ENCODE data around the gene LCE1C. TPM values are rescaled to one million over a fixed set of nuclear protein-coding genes. Genes with fewer than 3 reads are reported as not detected.

The LCE1C gene, protein sequence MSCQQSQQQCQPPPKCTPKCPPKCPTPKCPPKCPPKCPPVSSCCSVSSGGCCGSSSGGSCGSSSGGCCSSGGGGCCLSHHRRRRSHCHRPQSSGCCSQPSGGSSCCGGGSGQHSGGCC
- 9.3 TPM for total RNA-seq

DNA sequence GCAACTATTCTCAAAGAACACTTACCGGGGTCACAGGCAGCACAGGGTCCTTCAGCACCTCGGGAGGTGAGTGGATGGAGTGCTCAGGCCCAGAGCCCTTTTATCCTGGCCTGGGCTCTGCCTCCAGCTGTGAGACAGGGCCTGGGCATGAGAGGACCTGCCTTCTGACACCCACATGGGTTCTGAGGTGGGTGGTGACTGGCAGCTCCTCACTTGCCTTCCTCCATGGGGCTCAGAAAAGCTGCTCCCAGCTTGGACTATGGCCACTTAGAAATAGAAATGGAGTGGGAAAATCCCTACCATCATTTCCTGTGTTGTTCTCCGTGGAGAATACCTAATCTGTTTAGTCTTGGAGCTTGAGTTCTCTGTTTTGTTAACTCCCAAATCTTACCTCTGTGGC is at the start of gene LCE1C:
LCE1C (minus strand) TSS at position 76 of the 400 bp plus-strand sequence. CDS start 1,173 bp downstream, outside the sequence.
- no peak for DNase-seq

DNA sequence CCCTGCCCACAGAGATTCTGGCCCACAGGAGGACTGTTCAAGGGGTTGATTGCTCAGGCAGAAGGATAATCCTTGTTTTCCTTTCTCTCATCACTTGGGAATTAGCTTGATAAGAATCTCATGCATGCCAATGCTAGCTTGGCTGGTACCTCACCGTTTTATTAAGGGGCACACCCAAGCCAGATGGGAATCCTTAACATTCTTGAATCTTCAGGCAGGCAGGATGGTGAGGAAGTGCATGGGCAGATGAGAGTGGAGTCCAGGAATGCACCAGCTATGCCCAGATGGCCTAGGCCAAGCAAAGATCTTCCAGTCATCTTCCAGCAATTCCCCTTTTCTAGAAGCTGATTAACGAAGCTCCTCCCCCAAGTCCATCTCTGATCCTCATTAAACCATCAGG is 49.2 kb upstream of the LCE1C start:
- no peak for DNase-seq

DNA sequence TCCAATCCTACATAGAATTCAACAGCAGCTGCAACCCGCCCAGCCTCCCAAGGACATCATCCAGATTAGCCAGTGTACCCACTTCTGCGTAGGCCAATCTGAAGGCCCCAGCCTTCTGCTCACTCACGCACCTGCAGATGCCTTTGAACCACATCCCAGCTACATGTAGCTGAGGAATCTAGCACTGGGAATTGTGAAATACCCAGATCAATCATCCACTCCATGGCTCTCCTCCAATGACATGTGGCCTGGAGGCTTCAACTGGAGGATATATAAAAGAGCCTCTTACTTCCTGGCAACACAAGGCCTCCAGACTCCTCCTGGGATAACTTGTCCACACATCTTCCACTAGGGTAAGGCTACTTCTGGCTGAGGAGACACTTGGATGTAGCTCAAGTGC is 36.1 kb upstream of the LCE1C start, which contains the start of gene LCE6A:
LCE6A (plus strand) TSS at position 301 of the 400 bp plus-strand sequence. CDS start 665 bp downstream, outside the sequence.
- DNase-seq, result no peak

DNA sequence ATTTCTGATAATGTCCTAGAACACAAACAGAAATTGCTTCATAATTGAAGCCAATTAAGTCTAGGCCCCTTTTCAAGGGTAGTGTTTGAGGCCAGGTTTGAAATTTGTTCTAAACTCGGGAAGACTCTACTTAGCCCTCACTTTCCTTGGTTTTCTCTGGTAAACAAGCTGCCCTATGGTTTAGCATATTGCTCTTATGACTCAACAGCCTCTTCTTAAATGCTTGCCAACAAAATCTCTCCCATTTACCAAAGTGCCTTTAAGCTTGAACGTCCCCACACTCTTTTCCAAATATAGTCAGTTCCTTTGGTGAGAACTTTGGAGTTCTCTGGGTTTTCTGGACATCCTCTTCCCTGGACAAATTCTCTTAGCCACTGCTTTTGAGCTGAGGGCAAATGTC is 30.4 kb upstream of the LCE1C start:
- DNase-seq, result no peak

DNA sequence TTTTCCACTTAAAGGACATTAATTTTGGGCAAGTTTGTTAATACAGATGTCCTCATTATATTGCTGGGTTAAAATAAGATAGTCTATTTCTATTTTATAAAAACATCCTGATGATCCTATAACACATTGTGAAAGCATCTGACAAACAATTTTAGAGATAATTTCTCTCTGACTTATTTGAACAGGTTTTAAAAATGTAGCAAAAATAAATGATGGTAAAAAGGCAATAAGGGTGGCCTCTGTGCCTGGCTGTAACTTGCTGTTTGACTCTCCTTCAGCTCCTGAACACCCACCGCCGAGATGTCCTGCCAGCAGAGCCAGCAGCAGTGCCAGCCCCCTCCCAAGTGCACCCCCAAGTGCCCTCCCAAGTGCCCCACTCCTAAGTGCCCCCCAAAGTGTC is 20.7 kb upstream of the LCE1C start, which contains the start of gene LCE1A:
LCE1A (plus strand) TSS at position 301 of the 400 bp plus-strand sequence; CDS start at position 301, 0 bp downstream.
- DNase-seq, result no peak

DNA sequence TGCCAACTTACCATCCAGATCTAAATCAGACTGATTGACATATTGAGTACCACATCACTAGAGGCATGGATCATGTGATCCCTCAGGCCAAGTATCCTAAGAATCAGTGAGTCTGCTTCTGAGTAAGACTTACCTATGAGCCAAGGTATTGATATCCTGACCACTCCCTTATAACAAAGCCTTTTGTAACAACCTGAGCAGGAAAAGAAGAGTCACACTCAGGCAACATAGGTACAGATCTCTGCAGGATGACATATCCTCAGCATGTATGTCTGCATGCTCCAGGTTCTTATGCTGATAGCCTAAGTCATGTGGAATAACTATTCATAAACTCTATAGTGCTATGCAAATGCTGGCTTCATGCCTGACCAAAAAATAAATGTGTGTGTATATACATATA is 18.5 kb upstream of the LCE1C start:
- no peak for DNase-seq

DNA sequence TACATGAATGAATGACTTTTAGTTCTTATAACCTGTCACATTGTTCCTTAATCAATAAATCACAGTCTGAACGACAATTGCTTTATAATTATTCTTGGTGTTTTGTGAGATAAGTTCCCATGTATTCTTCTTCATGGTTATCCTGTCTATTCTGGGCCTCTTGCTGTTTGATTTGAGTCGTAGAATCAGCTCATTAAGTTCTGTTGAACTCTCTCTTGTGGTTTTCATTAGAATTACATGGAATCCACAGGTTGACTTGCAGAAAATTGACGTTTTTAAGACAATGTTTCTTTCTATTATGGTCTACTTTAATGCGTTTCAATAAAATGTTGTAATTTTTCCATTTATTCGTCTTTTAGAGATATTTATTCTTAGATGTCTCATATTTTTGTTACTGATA is 16.8 kb upstream of the LCE1C start:
- DNase-seq, result no peak

DNA sequence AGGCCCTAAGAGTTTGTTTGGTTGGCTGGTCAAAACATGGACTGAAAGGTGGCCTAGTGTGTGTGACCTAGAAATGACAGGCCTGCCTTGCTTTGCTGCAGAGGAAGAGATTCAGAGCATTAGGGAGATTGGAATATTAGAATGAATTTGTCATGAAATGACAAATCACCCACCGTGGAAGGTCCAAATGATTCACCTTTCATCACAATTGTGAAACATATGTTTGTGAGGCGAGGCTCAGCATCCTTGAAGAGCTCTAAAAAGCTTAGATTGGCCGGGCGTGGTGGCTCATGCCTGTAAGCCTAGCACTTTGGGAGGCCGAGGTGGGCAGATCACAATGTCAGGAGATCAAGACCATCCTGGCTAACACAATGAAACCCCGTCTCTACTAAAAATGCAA is 10.9 kb upstream of the LCE1C start:
- no peak for DNase-seq

DNA sequence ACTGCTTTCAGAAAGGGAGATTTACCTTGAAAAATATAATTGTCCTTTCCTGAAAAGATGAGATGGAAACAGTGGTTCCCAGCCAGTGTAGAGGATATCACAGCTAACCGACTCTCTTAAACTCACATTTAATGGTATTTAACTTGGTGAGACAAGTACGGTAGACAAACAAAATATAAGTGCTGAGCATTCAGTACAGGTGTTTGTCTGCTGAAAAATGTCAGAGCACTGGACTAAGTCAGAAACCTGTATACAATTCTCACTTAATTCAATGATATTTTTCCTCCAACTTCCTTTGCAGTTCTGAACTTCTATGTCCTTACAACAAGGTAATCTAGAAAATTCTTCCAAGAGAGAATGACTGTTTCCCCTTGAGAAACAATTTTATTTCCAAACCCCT is 5.2 kb upstream of the LCE1C start, which contains the start of gene LCE1B:
LCE1B (plus strand) TSS at position 301 of the 400 bp plus-strand sequence. CDS start 476 bp downstream, outside the sequence.
- no peak for DNase-seq

DNA sequence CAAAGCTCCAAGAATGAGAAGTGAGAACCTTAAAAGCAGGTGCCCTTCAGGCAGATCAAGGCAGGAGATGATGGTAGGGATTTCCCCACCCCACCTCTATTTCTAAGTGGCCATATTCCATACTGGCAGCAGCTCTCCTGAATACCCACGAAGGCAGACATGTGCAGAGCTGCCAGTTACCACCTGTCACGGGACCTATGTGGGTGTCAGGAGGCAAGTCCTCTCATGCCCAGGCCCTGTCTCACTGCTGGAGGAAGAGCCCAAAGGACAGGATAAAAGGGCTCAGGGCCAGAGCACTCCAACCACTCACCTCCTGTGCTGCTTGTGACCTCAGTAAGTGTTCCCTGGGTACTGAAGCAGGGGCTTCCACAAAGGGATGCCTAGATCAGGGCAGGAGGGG is 4.6 kb upstream of the LCE1C start:
- no peak for DNase-seq

DNA sequence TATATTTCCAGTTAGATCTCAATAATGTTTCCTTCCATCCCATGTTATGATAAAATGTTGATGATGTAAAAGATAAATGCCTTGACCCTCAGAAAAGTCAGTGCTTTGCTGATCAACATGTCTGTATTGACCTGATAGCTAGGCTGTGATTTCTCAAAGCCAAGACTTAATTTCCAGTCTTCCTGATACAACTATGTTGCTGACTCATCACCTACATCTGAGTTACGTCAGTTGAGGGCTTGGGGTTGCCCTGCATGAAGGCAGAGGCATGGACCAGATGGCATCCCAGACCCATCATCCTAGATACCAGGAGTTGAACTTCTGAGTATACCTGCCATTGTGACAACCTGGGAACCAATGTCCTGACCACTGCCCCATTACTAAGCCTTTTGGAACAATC is 5.1 kb downstream of the LCE1C start:
- DNase-seq, result no peak

DNA sequence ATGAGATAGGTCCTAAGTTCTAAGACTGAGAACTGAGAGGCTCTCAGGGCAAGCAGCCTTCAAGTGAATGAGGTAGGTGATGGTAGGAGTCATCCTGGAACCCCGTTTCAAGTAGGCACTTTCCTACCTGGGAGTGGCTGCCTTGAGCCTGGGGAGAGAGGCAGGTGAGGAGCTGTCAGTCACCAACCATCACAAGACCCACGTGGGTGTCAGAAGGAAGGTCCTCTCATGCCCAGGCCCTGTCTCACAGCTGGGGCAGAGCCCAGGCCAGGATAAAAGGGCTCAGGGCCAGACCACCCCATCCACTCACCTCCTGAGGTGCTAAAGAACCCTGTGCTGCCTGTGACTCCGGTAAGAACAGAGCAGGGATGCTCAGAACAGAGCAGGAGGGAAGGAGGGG is 10.0 kb downstream of the LCE1C start, which contains the start of gene LCE1D:
LCE1D (plus strand) TSS at position 301 of the 400 bp plus-strand sequence. CDS start 1,074 bp downstream, outside the sequence.
- no peak for DNase-seq

DNA sequence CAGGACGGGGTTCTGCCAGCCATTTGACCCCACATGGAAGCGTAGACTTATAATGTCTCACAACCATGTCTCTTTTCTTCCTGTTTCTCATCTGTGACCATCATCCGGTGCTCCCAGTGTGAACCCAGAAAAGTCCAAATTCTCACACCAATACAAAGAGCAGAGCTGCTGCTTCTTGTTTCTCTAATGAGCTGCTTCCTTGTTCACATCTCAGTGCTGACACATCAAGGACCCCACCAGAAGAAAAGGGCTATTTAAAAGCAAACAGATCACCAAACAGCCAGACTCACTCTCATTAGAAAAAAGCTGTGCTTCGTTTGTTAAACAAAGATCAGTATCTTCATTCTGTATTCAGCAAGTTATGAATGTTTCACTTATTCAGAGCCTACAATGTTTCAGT is 10.8 kb downstream of the LCE1C start:
- no peak for DNase-seq

DNA sequence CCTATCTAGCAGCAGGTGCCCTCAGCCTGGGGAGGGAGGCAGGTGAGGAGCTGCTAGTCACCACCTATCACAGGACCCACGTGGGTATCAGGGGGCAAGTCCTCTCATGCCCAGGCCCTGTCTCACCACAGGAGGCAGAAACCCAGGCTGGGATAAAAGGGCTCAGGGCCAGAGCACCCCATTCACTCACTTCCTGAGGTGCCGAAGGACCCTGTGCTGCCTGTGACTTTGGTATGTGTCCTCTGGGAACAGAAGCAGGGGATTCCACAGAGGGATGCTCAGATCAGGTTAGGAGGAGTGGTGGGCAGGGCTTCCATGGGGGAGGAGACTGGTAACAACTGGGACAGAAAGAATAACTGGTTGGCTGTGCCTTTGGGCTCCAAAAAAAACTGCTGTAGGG is 20.4 kb downstream of the LCE1C start, which contains the start of gene LCE1E:
LCE1E (plus strand) TSS at position 181 of the 400 bp plus-strand sequence. CDS start 1,043 bp downstream, outside the sequence.
- no peak for DNase-seq

DNA sequence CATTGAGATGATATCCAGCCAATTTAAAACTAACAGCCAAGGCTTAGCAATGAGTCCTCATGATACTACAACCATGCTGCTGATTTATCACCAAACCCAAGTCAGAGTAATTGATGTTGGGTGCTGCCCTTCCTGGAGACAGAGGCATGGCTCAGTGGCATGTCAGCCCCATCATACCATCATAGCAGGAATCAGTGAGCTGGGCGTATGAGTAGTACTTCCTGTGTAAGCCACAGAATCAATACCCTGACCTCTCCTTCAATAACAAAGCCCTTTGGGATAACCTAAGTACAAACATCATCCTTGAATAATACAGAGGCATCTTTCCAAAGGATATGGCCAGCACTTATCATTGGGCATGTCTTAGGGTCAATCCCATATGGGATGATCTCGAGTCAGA is 23.4 kb downstream of the LCE1C start:
- no peak for DNase-seq

DNA sequence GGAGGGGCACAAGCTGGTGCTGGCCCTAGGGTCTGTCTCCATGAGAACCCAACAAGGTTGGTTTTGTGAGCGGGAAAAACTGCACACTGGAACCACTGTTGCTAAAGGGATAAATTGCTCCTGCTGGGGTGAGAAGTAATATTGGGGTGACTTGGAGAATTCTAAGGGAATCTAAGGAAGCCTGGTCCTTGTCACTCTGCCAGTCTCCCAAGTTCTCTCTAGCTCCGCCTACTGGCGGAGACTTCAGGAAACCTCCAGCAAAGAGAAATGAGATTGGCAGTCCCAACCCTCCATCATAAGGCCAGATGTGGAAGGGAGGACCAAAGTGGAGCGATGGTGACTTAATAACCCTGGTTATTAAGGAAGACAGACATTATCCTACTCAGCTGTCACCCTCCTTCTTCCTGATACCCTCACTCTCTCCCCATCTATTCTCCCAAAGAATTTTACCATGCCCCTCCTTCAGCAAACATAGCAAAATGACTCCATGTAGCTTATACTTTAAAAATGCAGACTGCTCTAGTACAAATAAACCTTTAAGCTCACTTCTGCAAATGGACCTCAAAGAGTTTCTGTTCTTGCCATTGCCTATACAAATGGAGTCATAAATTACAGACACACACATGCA is 28.8 kb downstream of the LCE1C start:
- no peak for DNase-seq

DNA sequence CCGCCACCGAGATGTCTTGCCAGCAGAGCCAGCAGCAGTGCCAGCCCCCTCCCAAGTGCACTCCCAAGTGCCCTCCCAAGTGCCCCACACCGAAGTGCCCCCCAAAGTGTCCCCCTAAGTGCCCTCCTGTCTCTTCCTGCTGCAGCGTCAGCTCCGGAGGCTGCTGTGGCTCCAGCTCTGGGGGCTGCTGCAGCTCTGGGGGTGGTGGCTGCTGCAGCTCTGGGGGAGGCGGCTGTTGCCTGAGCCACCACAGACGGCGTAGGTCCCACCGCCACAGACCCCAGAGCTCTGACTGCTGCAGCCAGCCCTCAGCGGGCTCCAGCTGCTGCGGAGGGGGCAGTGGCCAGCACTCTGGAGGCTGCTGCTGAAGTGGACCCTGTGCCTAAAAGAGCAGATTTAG is 30.1 kb downstream of the LCE1C start:
- DNase-seq, result no peak

DNA sequence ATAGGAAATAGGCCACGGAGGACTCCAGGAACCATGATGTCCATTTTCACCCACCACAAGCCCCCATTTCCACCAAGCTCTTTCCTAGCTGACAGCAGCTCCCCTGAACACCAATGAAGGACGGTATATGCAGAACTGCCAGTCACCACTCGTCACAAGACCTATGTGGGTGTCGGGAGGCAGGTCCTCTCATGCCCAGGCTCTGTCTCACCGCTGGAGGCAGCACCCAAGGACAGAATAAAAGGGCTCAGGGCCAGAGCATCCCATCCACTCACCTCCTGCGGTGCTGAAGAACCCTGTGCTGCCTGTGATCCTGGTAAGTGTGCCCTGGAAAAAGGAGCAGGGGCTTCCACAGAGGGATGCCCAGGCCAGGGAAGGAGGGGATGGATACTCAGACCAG is 31.6 kb downstream of the LCE1C start, which contains the start of gene LCE1F:
LCE1F (plus strand) TSS at position 266 of the 400 bp plus-strand sequence. CDS start 1,232 bp downstream, outside the sequence.
- no peak for DNase-seq

DNA sequence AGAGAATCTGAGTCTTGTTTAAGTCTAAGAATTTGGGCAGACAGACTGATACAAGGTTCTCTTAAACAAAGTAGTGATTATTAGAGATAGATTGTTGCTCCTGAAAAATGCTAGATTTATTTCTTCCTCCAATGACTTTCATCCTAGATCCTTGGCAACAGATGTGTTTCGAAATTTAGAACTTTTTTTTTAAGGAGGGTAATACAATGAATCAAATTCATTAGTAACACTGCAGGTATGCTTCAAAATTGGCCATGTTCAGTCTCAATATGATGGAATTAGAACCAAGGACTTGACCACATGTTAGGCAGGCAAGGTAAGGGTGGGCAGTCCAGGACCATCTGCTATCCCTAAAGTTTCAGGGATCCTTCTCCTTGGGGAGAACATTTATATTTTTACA is 36.0 kb downstream of the LCE1C start:
- no peak for DNase-seq

DNA sequence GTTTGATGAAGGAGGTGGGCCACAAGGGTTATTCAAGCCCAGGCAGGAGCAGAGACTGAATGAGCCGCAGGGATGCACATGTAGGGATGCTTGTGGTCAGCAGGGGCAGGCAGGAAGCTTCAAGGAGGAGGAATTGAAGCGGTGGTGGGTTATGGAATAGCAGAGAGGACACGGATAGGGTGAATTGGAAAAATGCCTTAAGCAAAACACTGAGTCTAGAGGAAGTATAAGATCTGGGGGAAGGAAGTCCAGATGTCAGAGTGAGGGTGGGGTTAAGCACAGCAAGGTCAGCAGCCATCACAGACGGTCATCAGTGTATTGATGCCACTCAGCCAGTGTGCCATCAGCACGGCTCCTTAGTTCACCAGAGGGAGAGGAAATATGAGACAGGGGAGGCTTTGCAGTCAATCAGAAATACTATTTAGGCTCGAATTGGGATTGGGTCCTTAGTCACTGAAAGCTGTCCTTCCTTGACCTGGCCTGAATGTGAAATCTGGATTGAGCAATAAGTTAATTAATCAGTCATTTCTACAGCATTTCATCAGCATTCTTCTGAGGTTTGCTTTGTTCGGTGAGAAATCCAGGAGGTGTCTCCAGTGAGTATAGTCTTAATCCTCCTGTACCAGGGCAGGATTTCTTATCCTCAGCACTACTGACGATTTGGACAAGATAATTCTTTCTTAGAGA is 37.5 kb downstream of the LCE1C start:
- no peak for DNase-seq

DNA sequence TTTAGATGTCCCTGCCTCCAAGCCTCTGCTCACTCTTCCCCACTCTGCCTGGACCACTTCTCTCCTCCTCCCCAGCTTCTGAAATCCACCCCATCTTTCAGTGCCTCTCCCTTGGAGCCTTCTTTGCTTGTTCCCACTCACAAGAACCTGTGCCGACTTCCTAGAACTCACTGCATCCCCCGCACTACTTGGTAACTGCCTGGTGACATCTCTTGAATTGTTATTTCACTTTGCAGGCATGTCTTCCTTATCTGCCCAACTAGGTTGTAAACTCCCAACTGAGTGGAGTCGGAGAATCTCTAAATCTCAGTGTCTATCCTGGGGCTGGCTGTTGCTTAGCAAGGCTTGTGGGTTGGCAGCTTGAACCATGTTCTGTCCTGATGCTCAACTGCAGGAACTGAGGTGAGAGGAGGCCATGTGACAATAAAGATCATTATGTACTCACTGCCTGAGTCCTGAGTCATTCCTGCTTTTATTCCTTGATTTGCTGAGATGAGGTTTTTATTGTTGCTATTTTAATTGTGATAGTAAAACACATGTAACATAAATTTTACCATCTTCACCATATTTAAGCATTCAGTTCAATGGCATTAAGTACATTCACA is 44.7 kb downstream of the LCE1C start:
- DNase-seq, result no peak

DNA sequence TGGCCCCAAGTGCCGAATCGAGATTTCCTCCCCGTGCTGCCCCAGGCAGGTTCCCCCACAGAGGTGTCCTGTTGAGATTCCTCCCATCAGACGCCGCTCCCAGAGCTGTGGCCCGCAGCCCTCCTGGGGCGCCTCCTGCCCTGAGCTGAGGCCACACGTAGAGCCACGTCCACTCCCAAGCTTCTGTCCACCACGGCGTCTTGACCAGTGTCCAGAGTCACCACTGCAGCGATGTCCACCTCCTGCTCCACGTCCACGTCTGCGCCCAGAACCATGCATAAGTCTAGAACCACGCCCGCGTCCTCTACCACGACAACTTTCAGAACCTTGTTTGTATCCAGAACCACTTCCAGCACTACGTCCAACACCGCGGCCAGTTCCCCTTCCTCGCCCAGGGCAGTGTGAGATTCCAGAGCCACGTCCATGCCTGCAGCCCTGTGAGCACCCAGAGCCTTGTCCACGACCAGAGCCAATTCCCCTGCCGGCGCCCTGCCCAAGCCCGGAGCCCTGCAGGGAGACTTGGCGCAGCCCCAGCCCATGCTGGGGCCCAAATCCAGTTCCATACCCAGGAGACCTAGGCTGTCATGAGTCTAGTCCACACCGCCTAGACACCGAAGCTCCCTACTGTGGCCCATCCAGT is 45.8 kb downstream of the LCE1C start:
- DNase-seq, result no peak

Data from skin of body (tissue), 2 donors.